H1 (cell line): ENCODE measurements around the gene EYA2. TPM values are rescaled to one million over a fixed set of nuclear protein-coding genes. Genes with fewer than 3 reads are reported as not detected.

Source experiments
- BCL11A ChIP-seq, 2 experiments: IDR thresholded peaks; one replicate each; pipeline ENCODE4 v1.6.1; 2011; ENCODE audit warnings: low read depth in 2 of 2, low read length in 2 of 2, mild to moderate bottlenecking in 2 of 2
- KDM4A ChIP-seq: IDR thresholded peaks from one replicate; pipeline ENCODE4 v1.7.1; 2012; ENCODE audit warnings: low read depth, mild to moderate bottlenecking, moderate library complexity, low read length, inconsistent platforms; ENCODE audit not compliant: severe bottlenecking
- NANOG ChIP-seq: IDR thresholded peaks from 2 replicates; pipeline ENCODE4 v1.6.1; 2011; ENCODE audit warnings: low read length, low read depth, mild to moderate bottlenecking, inconsistent platforms; ENCODE audit not compliant: insufficient read depth, poor library complexity, severe bottlenecking
- polyA plus RNA-seq, 7 experiments: library from polyadenylated mRNA; depleted of rRNA in 3 of 7; stranded (reverse) in 5 of 7; unstranded in 2 of 7; fragments of >200 nt in 5 of 7; fragments of 200-250 nt in 2 of 7; gene quantifications; 1 replicate in 5 of 7; 2 replicates in 1 of 7; 4 replicates in 1 of 7; pipeline versions ENCODE4 v1.2.1 to v1.2.3, GENCODE V29; 2011 to 2013; ENCODE audit warnings: missing spikeins in 2 of 7, mixed read lengths in 2 of 7
- total RNA-seq: library from RNA; stranded (reverse); fragmentation: NEBNext Ultra II Directional; extraction: Animal tissue kit (Norgen Biotek cat#: 25700); gene quantifications from 2 replicates; pipeline ENCODE4 v1.2.1, GENCODE V29; 2021

Gene EYA2
- total and polyA plus RNA-seq, 2 of the 8 experiments (the other 6 are each of a cell fraction or from before 2014, with no cell fraction given): 1.6 to 1.7 TPM

DNA sequence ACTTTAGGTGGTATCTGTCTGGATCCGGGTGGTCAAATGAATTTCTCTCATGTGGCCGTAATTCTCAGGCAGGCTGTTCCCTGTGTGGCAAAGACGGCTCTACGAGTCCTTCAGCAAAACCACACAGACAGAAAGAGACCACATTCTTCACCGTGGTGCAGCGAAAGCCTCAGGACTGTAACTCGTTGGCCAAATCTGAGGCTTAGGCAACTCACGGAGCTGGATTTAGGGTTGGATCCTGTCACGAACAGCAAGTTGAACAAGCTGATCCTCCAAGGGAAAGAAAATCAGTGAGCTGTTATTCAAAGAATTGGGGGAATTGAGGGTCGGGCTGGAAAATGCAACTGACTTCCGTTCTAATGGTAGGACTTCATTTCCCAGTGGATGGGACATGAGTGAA, 294.4 kb downstream of the EYA2 start (continued):
- TF ChIP-seq NANOG: no peak
- TF ChIP-seq BCL11A (IDR thresholded peaks at IDR 0.05; ENCODE audit: low read depth in 2 of 2, low read length in 2 of 2): no peak
- no peak for TF ChIP-seq KDM4A
